SK-MEL-5 (cell line): ENCODE data around the gene APOBEC3H. TPM values are rescaled to one million over a fixed set of nuclear protein-coding genes. Genes with fewer than 3 reads are reported as not detected.
"Not testable (repeated sequence)": the region's sequence is repeated elsewhere in the genome, so short reads cannot be mapped to it uniquely, and the experiment has no call there.

ENCODE experiments used
- DNase-seq: peaks from one replicate; pipeline ENCODE4 v3.0.0-alpha.2; 2016; ENCODE audit warnings: low read depth, low spot score
- in situ Hi-C: cut with HindIII; loops from 2 replicates; pipeline ENCODE4 v1.10.0; 2016; ENCODE audit warnings: low sequenced_read_pairs, high pct_unique_total_duplicates, low pct_unique_long_range_greater_than_20kb
- total RNA-seq: library from RNA; depleted of rRNA; stranded (reverse); fragments of >200 nt; shearing (Covaris generic); gene quantifications from 2 replicates; pipeline ENCODE4 v1.2.3, GENCODE V29; 2014

Gene APOBEC3H
- total RNA-seq, 1 experiment from 2014 or later = 1.1 TPM

GRCh38 chr22:39078329-39078728, 18.7 kb upstream of the APOBEC3H start:
- in situ Hi-C loops = no loop called here

GRCh38 chr22:39079054-39079637, 17.9 kb upstream of the APOBEC3H start:
- in situ Hi-C loops, DNase-seq: not testable (repeated sequence)

More at GRCh38 chr22:39078329-39078728, 18.7 kb upstream of the APOBEC3H start:
- DNase-seq = no peak

GRCh38 chr22:39080052-39080762, 16.8 kb upstream of the APOBEC3H start:
- in situ Hi-C loops = no loop called here
- DNase-seq = no peak

GRCh38 chr22:39081016-39081415, 16.0 kb upstream of the APOBEC3H start:
- in situ Hi-C loops = no loop called here

GRCh38 chr22:39081598-39081997, 15.4 kb upstream of the APOBEC3H start:
- in situ Hi-C loops = no loop called here
- DNase-seq = no peak

More at GRCh38 chr22:39081016-39081415, 16.0 kb upstream of the APOBEC3H start:
- no peak for DNase-seq

GRCh38 chr22:39083212-39084165, 13.6 kb upstream of the APOBEC3H start:
- in situ Hi-C loops = no loop called here
- no peak for DNase-seq

- DNase-seq = no peak
- in situ Hi-C loops = no loop called here
These were observed 12.4 kb upstream of the APOBEC3H start for GRCh38 chr22:39084666-39085065.

GRCh38 chr22:39087098-39087497, 9.9 kb upstream of the APOBEC3H start:
- in situ Hi-C loops = no loop called here
- no peak for DNase-seq

- in situ Hi-C loops = no loop called here
- no peak for DNase-seq
These were observed 9.0 kb upstream of the APOBEC3H start for GRCh38 chr22:39087881-39088684.

- in situ Hi-C loops = no loop called here
- no peak for DNase-seq
These were observed 8.4 kb upstream of the APOBEC3H start for GRCh38 chr22:39088685-39089032.

- in situ Hi-C loops = no loop called here
- DNase-seq = no peak
These were observed 7.1 kb upstream of the APOBEC3H start for GRCh38 chr22:39089928-39090327.

- in situ Hi-C loops = no loop called here
- no peak for DNase-seq
These were observed 6.5 kb upstream of the APOBEC3H start for GRCh38 chr22:39090426-39091064.

- in situ Hi-C loops = no loop called here
- DNase-seq = no peak
These were observed 5.6 kb upstream of the APOBEC3H start for GRCh38 chr22:39091126-39092081.

GRCh38 chr22:39092111-39092862, 4.8 kb upstream of the APOBEC3H start:
- in situ Hi-C loops = no loop called here

GRCh38 chr22:39094717-39095389, 2.2 kb upstream of the APOBEC3H start:
- DNase-seq = no peak
- in situ Hi-C loops = no loop called here

More at GRCh38 chr22:39092111-39092862, 4.8 kb upstream of the APOBEC3H start:
- DNase-seq = no peak
